Retina (tissue), 1 donor: ENCODE results near the gene ZFHX3.

ENCODE experiments used
- DNase-seq: peaks from one replicate; pipeline ENCODE4 v3.0.0-alpha.2; 2016

ZFHX3 gene

GRCh38 chr16:72844225-72844920, 203.6 kb downstream of the ZFHX3 start:
- DNase-seq = no peak

GRCh38 chr16:72841506-72841905, 206.4 kb downstream of the ZFHX3 start:
- DNase-seq = no peak

- DNase-seq = no peak
Measured at GRCh38 chr16:72840631-72841381, 207.1 kb downstream of the ZFHX3 start.

GRCh38 chr16:72838951-72839350, 209.0 kb downstream of the ZFHX3 start:
- DNase-seq = peak; percentile 86

DNA sequence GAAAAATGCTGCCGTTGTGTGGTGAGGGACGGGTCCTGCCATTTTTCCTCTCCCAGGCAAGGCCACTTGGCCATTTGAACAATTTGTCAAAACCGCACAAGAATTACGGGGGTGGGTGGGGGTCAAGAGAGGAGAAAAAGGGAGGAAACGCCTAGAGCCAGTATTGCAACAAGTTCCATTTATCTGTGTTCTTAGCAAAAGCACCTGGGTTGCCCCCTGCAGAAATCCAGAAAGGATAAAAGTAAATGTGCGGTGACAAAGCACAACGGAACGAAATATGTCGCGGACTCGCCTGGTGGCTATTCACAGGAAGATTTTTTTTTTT, 209.4 kb downstream of the ZFHX3 start:
- peak; percentile 80 for DNase-seq

GRCh38 chr16:72837846-72838585, 209.9 kb downstream of the ZFHX3 start:
- DNase-seq = peak; percentile 9

DNA sequence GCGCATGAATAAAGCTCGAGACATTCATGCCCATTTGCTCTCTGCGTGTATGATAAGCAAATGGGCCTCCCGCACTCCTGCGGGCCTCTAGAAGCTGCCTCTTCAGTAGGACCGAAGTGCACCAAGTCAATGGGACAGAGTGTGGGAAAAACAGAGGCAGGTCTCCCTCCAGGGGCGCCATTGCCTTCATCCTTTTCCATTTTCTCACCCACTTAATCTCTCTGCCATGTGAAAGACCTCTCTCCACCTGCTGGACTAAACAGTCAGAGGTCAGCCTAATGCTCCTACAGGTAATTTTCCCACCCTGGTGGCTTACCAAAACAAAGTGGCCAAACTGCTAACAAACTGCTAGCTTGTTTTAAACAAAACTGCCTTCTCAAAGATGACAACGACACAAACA, 210.9 kb downstream of the ZFHX3 start:
- peak; percentile 9 for DNase-seq

- DNase-seq = no peak
Measured at GRCh38 chr16:72836181-72836580, 211.7 kb downstream of the ZFHX3 start.

- peak; percentile 40 for DNase-seq
Measured at GRCh38 chr16:72835086-72835485, 212.8 kb downstream of the ZFHX3 start.

DNA sequence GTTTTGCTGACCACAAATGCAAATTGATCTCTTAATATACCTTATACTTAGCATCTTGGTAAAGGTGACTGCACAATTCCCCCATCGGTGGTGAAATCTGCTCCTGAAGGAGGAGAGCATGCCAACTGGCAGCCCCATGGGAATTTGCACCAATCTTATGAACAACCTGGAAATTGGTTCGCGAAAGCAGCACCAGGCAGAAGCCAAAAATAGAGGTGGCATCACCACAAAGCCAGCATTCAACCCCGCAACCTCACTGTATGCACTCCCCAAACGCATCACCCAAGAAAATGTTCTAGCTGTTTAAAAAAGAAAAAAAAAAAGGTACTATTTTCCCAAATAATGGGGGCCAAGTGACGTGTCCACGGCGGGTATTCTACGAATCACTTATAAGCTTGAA, 213.4 kb downstream of the ZFHX3 start:
- DNase-seq = peak; percentile 23

DNA sequence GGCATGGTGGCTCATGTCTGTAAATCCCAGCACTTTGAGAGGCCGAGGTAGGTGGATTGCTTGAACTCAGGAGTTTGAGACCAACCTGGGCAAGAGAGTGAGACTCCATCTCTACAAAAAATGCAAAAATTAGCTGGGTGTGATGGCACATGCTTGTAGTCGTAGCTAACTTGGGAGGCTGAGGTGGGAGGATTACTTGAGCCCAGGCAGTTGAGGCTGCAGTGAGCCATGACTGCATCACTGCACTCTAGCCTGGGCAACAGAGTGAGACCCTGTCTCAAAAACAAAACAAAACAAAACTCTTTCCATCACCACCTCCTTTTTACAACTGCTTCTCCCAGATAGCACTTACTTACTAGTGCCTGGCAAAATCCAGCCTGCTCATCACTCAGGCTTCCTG, 214.0 kb downstream of the ZFHX3 start:
- DNase-seq = no peak

- DNase-seq = no peak
Measured at GRCh38 chr16:72833482-72833881, 214.4 kb downstream of the ZFHX3 start.

DNA sequence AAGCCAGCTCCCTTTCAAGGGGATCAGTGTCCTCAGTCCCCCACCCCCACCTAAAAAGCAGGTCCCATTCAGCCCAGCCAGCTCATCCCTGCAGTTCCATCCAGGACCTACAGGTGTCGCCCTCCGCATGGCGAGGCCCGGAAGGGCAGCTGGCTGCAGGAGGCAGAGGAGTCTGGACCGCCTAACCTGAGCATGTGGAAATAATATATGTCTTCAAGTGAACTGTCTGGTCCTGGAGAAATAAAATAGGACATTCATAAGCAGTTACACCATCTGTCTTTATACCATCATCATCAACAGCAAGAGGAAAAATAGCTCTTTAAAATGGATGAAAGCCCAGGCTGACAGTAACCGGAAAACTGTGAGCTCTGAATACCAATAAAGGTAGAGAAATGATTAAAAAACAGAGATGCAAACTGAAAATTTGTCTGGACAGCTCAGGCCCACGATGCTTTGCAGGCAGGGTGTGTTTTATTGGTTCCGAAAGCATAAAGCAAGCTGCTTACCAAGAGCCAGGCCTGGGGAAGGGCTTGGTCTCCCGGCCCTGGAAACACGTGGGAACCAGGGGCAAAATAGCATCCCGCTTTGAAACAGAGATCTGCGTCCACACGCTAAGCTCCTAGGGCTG, 215.2 kb downstream of the ZFHX3 start:
- DNase-seq = peak; percentile 90

DNA sequence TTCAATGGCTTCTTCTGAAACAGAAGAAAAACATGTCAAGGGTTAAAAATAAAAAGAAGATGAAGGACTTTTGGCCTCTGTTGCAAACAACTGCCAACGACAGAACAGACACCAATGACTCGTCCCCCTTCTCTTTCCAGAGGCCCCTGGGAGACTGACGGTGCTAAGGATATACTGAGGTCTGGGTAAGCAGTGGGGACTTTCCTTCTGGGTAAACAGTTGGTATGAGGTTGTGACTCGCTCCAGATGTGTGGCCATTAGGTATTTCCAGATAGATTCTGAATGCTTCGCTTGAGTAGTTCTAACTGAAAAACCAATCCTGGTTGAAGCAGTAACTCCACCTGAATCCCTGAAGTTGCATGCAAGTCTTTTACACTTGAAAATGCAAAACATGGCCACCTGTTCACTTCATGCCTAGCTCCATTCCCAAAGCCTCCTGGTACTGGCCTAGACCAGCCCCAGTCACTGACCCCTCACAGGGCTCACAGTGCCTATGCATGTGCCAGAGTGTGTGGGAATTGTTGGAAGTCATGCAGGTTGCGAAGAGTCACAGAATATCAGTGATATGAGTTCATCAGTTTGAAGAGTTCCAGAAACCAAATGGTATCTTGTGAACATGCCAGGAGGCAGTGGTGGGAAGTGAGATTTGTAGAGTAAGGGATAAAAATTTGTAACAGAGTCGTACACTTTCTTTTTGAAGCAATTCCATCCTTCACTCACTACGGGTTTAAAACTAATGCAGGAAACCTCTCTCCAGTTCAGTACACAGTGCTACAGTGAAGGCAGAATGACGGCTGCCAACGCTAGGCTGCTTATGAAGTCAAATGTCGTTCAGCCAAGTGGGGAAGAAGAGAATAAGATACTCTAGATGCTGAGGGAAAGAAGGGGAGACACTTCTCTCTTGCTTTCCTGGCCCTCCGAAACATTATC, 217.8 kb downstream of the ZFHX3 start:
- DNase-seq = no peak

- DNase-seq = no peak
Measured at GRCh38 chr16:72827866-72828265, 220.1 kb downstream of the ZFHX3 start.

DNA sequence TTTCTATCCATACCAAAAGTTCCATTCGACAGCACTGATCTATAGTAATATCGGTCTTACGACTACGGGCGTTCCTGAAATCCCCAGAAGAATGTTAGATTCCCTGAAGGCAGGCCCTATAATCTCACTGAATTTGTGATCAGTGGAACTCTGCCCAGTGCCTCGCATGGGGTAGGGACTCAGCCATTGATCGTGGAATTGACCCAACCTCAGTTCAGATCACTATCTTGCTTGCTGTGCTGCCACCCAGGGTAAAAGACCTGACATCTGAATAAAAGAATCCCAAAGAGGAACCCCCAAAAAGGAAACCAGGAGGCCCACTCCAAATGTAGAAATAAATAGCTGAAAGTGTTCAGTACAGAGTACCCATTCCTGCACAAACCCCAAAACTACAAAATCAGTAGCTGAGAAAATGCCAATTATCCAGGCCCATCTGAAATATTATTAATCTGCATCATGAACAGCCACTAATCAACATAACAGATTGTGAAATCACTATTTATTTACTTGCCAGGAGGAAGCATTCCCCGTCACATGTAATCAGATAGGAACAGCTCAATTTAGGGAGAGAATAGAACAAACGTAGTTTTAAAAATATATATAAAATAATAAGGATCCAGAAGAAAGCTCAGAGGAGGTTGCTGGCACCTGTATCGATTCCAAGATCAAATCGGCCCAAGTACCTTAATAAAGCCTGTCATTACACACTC, 221.9 kb downstream of the ZFHX3 start:
- no peak for DNase-seq

DNA sequence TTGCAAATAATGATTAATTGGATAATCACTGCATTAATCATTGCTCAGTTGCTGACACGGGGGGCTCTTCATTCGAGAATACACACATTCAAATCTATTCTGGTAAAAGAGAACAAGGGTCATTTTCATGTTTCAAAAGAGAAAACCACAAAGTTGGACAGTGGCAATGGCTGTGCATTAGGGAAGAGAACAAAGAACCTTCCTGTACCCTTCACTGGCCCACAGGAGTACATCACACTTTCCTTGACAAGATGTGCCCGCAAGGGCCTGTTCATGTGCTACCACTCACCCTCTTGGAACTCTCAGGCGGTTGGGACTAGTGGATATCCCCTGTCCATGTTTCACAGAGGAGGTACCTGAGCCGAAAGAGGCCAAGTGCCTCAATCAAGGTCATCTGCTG, 223.2 kb downstream of the ZFHX3 start:
- no peak for DNase-seq

DNA sequence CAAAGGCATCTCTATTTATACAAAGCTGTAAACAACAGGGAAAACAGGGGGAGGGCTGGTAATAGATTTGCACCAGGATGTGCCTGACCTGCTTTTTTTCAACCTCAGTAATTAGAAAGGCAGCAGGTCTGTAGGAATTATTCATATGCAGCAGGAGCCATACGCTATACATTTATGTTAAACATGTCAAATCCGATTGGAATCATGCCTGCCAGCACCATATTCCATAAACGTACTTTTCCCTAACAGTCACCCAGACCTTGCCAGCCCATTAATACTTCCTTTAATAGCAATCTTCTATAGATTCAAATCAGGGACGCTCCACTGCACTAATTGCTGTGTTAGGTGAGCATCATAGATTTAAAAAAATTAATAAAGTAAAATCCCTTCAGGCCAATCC, 223.9 kb downstream of the ZFHX3 start:
- no peak for DNase-seq

GRCh38 chr16:72821185-72821950, 226.6 kb downstream of the ZFHX3 start:
- no peak for DNase-seq

DNA sequence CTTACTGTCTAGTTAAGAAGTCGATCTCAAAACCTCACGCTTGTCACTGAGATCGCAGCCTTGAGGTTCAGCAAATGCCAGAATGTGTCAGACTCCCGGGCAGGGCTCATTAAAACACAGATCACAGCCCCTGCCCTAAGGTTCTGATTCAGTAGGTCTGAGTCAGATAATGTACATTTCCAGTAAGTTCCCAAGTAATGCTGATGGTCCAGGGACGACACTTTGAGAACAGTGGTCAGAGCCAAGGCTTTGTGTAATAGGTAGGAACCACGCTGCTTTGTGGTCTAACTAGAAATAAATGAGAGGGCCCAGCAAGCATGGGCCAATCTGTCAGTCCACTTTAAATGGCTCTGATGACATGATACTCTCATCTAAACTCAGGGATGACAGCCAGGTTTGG, 228.6 kb downstream of the ZFHX3 start:
- DNase-seq = no peak
